NCI-H1105 (cell line): ENCODE data around the gene PRMT3.
"Not testable (repeated sequence)": the region's sequence is repeated elsewhere in the genome, so short reads cannot be mapped to it uniquely, and the experiment has no call there.

ENCODE experiments used
- DNase-seq: peaks from one replicate; lab custom pipeline; 2025; lab: John Stamatoyannopoulos, UW

PRMT3 gene

GRCh38 chr11:20457934-20458680 is 70.6 kb downstream of the PRMT3 start:
- DNase-seq: no peak

GRCh38 chr11:20458905-20459632 is 71.6 kb downstream of the PRMT3 start:
- no peak for DNase-seq

- DNase-seq: no peak
Observed at GRCh38 chr11:20459865-20460264, 72.3 kb downstream of the PRMT3 start.

- DNase-seq: no peak
Observed at GRCh38 chr11:20464518-20464917, 77.0 kb downstream of the PRMT3 start.

GRCh38 chr11:20467487-20468185 is 80.1 kb downstream of the PRMT3 start:
- no peak for DNase-seq

- DNase-seq: no peak
Observed at GRCh38 chr11:20470348-20470747, 82.8 kb downstream of the PRMT3 start.

- not testable (repeated sequence) for DNase-seq
Observed at GRCh38 chr11:20471929-20472328, 84.4 kb downstream of the PRMT3 start.

- no peak for DNase-seq
Observed at GRCh38 chr11:20474176-20474881, 86.8 kb downstream of the PRMT3 start.

GRCh38 chr11:20474882-20475517 is 87.5 kb downstream of the PRMT3 start:
- DNase-seq: no peak

GRCh38 chr11:20477418-20478090 is 90.0 kb downstream of the PRMT3 start:
- no peak for DNase-seq

- DNase-seq: no peak
Observed at GRCh38 chr11:20479513-20479912, 92.0 kb downstream of the PRMT3 start.

GRCh38 chr11:20483931-20484330 is 96.4 kb downstream of the PRMT3 start:
- DNase-seq: no peak

- DNase-seq: not testable (repeated sequence)
Observed at GRCh38 chr11:20484416-20484815, 96.9 kb downstream of the PRMT3 start.

GRCh38 chr11:20488352-20488751 is 100.8 kb downstream of the PRMT3 start:
- peak; percentile 88 for DNase-seq

- no peak for DNase-seq
Observed at GRCh38 chr11:20489948-20490347, 102.4 kb downstream of the PRMT3 start.

GRCh38 chr11:20493340-20493739 is 105.8 kb downstream of the PRMT3 start:
- no peak for DNase-seq

GRCh38 chr11:20497124-20497792 is 109.7 kb downstream of the PRMT3 start:
- no peak for DNase-seq

GRCh38 chr11:20501252-20501651 is 113.7 kb downstream of the PRMT3 start:
- no peak for DNase-seq

- peak; percentile 66 for DNase-seq
Observed at GRCh38 chr11:20501971-20502370, 114.5 kb downstream of the PRMT3 start.

GRCh38 chr11:20511982-20512381 is 124.5 kb downstream of the PRMT3 start:
- DNase-seq: no peak

GRCh38 chr11:20512869-20513268 is 125.4 kb downstream of the PRMT3 start:
- DNase-seq: no peak
